ENCODE results near the gene OR52E4.

Gene OR52E4

GRCh38 chr11:5880329-5880728 is at the start of gene OR52E4:
Gene OR52E4 (plus strand): TSS chr11:5880629. CDS start chr11:5884293, 3,664 bp downstream.
- DNase-seq = no peak

- DNase-seq = no peak
Observed at GRCh38 chr11:5831196-5831829, 49.1 kb upstream of the OR52E4 start.

GRCh38 chr11:5833446-5833845 is 47.0 kb upstream of the OR52E4 start:
- DNase-seq = no peak

- DNase-seq = no peak
Observed at GRCh38 chr11:5837695-5838094, 42.7 kb upstream of the OR52E4 start.

GRCh38 chr11:5841797-5842196 is 38.6 kb upstream of the OR52E4 start, which contains the start of gene OR52E6:
Gene OR52E6 (minus strand): TSS chr11:5841897. CDS start chr11:5841897, 0 bp downstream.
- no peak for DNase-seq

- DNase-seq = no peak
Observed at GRCh38 chr11:5846701-5847100, 33.7 kb upstream of the OR52E4 start.

GRCh38 chr11:5847711-5848110 is 32.7 kb upstream of the OR52E4 start:
- DNase-seq = no peak

- no peak for DNase-seq
Observed at GRCh38 chr11:5851002-5851401, 29.4 kb upstream of the OR52E4 start.

- no peak for DNase-seq
Observed at GRCh38 chr11:5857590-5857989, 22.8 kb upstream of the OR52E4 start, which contains the start of gene OR52E8. Gene OR52E8 (minus strand): TSS chr11:5857690. CDS start chr11:5857690, 0 bp downstream.

GRCh38 chr11:5865826-5866225 is 14.6 kb upstream of the OR52E4 start:
- no peak for DNase-seq

- DNase-seq = no peak
Observed at GRCh38 chr11:5878564-5878963, 1.9 kb upstream of the OR52E4 start.

GRCh38 chr11:5881756-5882155 is 1.3 kb downstream of the OR52E4 start:
- DNase-seq = no peak

GRCh38 chr11:5887172-5887571 is 6.7 kb downstream of the OR52E4 start:
- DNase-seq = no peak

- DNase-seq = no peak
Observed at GRCh38 chr11:5887661-5888060, 7.2 kb downstream of the OR52E4 start.

GRCh38 chr11:5891216-5891800 is 10.9 kb downstream of the OR52E4 start:
- no peak for DNase-seq

GRCh38 chr11:5892908-5893307 is 12.5 kb downstream of the OR52E4 start, which contains the start of gene OR52E5:
Gene OR52E5 (plus strand): TSS chr11:5893208. CDS start chr11:5900777, 7,569 bp downstream.
- no peak for DNase-seq

GRCh38 chr11:5899534-5899933 is 19.1 kb downstream of the OR52E4 start:
- no peak for DNase-seq

- no peak for DNase-seq
Observed at GRCh38 chr11:5910540-5910939, 30.1 kb downstream of the OR52E4 start.

GRCh38 chr11:5922749-5923426 is 42.5 kb downstream of the OR52E4 start:
- no peak for DNase-seq

GRCh38 chr11:5923427-5923776 is 43.0 kb downstream of the OR52E4 start:
- no peak for DNase-seq

GRCh38 chr11:5923794-5924193 is 43.4 kb downstream of the OR52E4 start:
- DNase-seq = no peak

GRCh38 chr11:5928271-5928670 is 47.8 kb downstream of the OR52E4 start:
- DNase-seq = peak; percentile 75 to 76

GRCh38 chr11:5928811-5929210 is 48.4 kb downstream of the OR52E4 start:
- DNase-seq = no peak
